GM21360 (cell line): ENCODE measurements around the gene TNNI2.

Source experiments
- ATAC-seq: cut with Tn5 transposase; IDR thresholded peaks from one replicate; pipeline ENCODE4 v1.9.1; 2021; ENCODE audit warnings: mild to moderate bottlenecking, moderate library complexity; ENCODE audit not compliant: unreplicated experiment

Gene TNNI2

DNA sequence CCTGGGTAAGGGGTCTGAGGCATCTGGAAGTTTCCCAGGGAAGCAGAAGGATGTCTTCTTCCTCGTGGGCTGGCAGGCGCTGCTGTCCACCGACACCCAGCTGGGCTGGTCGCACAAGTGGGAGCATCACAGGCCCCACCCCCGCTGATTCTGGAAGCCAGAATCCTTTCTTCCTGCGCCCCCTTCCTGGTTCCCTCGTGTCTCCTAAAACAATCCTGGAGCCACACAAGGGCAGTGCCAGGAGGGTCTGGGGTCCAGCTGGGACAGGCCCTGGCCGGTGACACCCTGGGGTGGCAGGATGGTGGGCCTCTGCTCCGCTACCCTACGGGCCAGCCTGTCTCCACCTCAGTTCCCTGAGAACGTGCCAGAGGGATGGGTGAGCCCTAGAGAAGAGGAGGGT, 18.3 kb downstream of the TNNI2 start:
- no peak for ATAC-seq

DNA sequence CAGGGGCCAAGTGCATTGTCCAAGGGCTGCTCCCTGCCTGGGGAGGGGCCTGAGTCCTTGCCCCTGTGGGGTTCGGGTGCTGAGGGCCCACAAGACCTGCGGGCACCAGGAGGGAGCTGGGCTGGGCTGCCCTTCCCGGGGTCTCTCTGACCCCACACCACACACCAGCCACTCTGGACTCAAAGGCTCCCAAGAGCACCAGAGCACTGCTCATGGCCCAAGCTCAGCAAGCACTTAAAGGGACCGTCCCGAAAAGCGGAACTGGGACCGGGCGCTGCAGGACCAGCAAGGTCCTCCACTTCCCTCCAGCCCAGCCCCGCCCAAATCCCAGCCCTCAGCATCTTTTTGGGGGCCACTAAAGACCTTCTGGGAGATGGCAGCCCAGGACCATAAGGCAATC, 19.4 kb downstream of the TNNI2 start:
- no peak for ATAC-seq

DNA sequence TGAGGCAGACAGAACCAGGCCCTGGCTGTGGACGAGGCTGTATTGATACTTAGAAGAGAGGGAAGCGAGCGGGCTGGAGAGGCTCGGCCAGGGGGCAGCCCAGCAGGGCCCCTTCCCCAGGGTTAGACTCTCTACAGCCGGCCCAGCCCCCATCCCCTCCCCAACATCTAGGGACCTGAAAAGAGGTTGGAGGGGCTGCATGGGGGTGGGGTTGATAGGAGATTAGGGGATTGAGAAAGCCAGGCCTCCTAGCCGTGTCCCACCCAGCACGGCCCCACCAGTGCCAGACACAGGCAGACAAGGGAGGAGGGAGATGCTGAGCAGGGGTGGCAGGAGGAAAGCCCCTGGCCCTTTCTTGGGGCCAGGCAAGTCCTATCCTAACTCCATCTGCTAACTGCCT, 19.8 kb downstream of the TNNI2 start:
- no peak for ATAC-seq

DNA sequence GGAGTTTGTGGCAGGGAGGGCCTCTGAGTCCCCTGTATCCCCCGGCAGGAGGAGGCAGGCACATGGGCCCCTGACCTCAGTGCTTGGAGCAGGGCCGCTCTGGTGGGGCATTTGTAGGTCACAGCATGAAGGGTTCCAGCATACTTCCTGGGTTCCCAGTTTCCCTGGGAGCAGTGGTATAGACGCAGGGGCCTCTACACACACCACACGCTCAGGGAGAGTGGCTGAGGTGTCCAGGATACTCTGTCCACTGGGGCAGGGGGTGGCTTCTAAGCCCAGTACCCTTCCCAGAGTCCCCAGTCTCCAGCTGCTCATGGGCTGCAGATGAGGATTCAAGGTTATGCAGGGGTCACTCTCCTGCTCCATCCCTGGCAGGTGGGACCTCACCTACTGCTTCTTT, 20.2 kb downstream of the TNNI2 start:
- no peak for ATAC-seq

DNA sequence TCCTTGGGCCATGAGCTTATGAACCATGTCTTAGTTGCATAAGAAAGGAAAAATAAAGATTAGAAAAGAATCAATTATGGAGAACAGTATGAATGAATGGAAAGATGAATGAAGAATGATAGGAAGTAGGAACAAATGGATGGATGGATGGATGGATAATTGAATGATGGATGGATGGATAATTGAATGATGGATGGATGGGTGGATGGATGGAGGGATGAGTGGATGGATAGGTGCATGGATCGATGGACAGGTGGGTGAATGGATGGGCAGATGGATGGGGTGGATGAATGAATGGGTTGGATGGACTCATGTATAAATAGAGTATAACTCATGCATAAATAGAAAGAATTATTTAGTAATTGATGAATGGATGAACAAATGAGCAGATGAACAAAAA, 21.3 kb downstream of the TNNI2 start:
- ATAC-seq = no peak

DNA sequence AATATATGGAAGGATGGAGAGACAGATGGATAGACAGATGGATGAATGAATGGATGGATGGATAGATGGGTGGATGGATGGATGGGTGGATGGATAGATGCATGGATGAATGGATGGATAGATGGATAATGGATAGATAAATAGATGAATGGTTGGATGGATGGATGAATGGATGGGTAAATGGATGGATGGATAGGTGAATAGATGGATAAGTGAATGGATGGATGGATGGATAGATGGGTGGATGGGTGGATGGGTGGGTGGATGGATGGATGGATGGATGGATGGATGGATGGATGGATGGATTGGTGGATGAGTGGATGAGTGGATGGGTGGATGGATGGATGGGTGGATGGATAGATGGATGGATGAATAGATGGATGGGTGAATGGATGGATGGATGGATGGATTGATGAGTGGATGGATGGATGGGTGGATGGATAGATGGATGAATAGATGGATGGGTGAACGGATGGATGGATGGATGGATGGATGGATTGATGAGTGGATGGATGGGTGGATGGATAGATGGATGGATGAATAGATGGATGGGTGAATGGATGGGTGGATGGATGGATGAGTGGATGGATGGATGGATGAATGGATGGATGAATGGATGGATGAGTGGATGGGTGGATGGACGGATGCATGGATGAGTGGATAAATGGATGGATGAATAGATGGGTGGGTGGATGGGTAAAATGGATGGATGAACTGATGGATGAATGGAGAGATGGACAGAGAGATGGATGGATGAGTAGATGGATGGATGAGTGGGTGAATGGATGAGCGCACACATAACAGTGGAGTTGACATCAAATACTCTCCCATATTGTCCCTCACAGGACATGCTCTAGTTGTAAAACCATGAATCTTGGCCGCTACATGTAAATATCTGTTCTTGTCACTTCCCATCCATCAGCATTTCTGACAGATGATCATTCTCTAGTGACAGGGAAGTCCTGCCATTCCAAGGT, 22.9 kb downstream of the TNNI2 start:
- ATAC-seq = no peak

DNA sequence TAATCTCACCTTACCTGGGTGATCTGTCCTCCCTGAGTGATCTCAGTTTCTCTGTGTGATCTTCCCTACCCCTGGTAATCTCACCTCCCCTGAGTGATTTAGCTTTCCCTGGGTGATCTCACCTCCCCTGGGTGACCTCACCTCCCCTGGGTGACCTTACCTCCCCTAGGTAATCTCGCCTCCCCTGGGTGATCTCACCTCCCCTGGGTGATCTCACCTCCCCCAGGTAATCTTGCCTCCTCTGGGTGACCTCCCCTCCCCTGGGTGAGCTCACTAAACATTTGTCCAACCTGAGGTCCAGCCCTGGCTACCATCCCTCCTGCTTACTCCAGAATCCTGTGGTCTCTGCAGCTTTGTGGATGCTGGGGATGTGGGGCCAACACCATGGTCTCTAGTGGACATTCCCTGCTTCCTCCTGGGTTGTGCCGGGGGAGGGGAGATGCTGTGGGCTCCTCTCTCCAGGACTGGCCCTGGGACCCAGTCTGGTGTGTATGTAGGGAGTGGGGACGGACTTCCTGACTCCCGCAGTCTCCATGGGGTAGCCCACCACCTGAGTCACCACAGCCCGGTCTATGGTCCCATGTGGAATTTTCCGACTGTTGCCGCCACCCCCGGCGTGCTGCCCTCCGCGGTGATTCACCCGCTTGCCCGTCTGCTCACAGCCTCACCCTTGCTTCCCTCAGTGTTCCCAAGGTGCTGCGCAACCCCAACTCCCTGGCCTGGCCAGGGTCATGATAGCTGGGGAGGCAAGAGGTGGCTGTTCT, 24.0 kb downstream of the TNNI2 start:
- ATAC-seq = no peak

DNA sequence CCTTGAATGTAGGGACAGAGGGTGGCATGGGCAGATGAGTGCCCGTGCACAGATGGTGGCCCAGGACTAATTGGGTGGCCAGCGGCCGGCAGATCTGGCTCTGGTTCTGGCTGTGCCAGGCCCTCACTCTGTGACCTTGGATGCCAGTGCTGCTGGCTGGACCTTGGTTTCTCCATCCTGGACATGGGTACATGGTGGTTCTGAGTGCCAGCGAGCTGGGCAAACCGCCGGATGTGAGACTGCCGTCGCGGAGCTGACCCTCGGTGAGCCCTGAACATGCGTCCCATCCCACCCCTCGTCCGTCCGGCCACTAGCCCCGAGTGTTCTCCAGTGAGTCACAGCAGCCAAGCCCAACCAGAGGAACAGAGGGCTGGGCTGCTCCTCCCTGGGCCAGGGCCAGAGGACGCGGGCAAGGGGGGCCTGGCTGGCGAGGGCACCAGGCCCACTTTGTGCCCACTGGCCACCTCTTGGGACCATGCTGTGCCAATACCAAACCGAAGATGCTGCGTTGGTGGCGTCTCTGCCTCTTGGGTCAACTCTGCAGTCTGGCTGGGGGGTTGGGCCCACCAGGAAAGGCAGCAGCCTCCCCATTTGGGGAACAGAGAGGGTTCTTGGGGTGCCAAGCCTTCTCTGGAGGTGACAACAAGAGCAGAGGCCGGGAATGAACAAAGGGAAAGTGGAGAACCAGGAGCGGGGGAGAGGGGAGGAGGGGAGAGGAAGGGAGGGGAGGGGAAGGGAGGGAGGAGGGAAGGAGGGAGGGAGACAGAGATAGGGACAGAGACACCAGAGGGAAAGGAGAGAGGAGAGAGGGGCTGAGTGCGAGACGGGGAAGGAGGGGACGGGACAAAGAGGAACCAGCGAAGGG, 24.8 kb downstream of the TNNI2 start:
- no peak for ATAC-seq

DNA sequence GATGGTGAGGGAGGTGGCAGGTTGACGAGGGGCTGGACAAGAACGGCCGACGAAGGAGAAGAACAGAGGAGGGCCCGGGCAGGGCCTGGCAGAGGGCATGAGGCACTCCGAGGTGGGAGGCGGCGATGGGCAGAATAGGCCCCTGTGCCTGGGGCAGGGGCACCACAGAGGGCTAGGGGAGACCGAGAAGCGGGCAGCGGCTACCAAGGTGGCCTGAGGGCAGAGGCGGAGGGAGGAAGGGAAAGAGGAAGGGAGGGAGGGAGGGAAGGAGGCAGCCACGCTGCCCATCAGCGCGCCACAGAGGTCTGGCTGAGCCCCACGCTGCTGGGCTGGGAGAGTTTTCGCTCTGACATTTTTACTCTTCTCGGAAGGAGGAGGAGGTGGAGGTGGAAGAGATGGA, 25.4 kb downstream of the TNNI2 start:
- ATAC-seq = no peak

DNA sequence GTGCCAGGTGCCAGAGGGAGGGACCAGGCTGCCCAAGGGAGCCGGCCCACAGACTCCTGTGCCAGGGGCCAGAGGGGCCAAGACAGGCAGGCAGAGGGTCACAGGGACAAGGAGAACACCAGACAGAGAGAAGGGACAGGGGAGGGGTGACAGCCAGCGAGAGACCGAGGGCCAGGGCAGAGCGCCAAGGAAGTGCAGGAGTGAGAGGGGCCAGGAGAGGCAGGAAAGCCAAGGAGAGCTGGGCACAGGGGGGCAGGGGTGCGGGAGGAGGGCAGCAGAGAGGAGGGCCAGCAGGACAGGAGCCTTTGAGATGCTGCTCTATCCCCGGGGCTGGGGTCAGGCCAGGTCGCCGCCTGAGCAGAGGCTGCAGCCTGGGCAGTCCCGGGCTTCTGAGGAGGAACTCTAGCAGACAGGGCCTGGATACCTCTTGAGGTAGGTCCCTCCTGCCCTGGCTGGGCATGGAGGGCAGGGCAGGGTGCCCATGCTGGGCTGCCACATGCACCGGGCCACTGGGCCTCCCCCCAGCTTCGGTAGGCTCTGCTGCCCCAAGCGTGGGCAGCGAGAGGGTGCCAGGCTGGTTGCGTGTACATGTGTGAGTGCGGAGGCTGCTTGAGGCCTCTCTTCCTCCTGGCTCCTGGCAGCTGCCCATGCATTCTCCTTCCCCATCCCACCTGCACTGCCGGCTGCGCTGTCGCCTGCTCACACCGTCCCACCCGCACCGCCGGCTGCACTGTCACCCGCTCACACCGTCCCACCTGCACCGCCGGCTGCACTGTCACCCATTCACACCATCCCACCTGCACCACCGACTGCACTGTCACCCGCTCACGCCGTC, 26.3 kb downstream of the TNNI2 start:
- ATAC-seq = no peak

DNA sequence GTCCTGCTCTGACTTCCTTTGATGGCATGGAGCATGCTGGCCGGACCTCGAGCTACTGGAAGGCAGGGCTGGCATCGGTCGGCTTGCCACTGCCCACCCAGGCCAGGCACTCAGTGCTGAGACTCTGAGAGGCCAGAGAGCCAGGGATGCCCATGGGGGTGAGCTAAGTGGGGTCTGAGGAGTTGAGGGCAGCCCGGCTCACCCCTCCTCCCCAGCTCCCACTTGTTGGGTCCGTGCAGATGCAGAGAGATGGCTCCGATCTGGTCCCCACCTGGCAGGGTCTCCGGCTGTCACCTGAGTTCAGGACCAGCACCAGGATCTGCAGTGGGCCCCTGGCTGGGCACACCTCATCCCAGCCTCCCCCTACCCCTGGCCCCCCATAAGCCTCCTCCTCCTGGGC, 27.4 kb downstream of the TNNI2 start:
- ATAC-seq = no peak

DNA sequence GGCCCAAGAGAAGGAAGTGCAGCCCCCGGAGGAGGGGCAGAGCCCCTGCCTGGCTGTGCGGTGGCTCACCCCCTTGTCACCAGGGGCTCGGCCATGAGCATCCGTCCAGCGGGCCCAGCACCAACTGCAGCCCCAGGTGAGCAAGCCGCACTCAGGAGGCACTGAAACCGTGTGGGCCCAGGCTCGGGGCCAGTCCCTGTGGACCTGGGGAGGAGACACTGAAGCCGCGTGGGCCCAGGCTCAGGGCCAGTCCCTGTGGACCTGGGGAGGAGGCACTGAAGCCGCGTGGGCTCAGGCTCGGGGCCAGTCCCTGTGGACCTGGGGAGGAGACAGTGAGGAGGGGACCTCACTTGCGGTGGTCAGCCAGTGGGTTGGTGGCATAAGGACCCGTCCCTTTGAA, 28.0 kb downstream of the TNNI2 start:
- ATAC-seq = no peak

DNA sequence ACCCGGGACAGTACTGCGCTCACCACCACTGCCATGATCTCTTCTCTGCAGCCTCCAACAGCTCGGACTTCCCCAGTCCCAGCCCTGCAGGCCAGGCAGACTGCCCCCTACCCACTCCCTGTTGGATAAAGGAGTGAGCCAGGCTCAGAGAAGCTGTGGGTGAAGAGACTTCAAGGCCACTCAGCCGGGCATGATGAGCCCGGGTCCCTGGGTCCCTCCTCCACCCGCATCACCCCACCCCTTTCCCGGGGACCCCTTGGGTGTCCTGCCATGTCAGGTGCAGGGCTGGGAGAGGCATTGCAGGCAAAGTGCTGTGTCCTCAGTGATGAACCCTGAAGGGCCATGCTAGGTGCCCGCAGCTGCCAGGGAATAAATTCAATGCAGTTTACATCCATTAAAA, 28.6 kb downstream of the TNNI2 start:
- ATAC-seq = no peak

DNA sequence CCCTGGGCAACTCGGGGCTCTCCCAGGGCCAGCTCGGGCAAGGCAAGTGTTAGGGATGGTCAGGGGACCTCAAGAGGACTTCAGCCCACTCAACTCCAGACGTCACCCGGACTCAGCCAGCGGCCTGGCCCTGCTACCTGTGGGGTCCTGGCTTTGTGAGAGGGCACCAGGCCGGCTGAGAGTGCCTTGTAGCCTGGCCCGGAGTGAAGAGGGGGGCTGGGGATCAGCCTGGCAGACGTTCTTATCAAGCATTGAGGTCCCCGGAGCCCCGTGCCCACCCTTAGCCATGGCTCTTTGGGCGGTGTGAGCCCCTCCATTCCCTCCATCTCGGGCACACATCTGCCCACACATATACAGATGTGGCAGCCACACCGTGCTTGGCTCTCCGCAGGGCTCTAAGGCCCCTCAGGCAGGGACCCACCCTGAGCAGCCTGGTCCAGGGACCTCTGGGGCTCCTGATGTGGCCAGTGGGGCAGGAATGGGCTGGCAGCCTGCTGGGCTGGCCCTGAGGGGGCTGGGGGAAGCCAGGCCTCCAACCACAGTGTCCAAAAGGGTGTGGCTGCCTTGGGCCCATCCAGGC, 29.4 kb downstream of the TNNI2 start:
- no peak for ATAC-seq

DNA sequence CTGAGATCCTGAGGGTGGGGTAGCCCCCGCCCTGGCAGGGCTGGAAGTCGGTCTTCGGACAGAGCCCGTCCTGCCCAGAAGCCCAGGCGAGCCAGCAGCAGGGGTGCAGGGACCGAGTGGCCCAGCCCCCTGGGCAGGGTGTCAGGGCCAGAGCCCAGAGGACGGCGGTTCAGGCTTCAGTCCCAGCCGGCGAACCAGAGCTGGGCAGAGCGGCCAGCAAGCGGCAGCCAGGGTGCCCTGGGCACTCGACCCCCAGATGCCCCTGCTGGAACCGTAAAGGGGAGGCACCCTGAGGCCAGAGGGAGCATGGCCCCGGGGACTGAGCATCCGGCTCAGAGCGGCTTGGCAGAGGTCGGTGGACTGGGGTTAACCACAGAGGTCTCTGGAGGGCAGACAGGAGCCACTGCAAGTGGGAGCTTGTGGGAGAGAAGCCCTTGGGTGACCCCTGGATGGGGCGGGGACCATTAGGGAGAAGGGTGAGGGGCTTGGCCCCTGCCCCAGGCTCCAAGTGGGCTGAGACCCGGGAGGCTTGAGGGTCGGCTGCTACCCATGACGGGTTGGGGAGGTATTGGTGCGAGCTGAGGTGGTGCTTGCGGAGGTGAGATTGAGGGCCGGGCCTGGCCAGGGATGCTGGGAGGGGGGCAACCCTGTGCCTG, 30.0 kb downstream of the TNNI2 start:
- ATAC-seq = no peak

DNA sequence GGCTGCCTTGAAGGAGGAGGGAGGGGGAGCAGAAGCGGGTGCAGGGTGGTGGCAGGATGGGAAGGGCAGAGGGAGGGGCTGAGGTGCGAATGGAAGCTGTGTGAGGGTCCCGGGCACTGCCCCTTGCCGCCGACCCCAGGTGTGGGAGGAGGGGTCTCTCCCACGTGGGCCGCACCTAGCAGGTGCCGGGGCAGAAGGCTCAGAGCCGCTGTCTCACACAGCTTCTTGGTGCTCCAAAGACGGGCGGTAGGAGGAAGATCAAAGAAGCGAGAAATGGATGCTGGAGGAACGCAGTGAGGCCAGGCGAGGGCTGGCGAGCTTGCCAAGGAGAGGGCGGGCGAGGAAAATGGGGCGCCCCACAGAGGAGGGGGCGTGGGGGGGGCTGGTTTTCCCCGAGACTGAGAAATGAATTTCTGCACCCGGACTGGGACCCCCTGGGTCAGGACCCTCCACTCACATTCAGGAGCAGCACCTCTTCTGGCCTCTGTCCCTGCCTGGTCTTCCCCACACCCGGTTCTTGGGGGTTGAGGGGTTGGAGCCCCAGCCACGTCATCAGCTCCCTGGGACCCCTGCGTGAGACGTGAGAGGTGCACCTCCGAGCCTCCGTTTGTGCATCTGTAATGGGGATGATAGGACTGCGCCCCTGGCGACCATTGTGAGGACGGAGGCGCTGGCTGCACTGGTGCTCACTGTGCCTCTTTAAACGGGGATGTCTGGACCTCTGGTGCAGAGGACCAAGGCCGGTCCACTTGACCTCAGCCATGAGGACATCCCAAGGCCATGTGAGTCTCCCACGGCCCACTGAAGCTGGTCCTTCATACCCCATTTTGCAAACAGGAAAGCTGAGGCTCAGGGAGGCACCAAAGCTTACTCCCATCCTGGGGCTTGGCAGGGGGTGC, 30.9 kb downstream of the TNNI2 start:
- no peak for ATAC-seq

DNA sequence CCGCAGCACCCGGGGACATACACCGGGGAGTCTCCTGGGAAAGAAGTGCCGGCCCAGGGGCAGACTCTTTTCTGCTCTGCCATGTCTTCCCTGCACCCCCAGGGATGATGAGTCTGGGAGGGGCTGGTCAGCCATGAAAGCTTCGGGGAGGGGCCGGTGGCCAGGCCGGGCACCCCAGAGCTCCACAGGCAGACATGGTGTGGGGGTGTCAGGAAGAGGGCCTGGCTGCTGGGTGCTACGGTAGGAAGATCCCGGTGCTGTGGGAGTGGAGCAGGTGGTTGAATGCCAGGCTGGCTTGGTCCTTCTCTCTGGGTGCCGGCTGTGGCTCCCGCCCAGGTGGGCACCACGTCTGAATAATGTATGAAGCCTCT, 31.5 kb downstream of the TNNI2 start:
- ATAC-seq = no peak

DNA sequence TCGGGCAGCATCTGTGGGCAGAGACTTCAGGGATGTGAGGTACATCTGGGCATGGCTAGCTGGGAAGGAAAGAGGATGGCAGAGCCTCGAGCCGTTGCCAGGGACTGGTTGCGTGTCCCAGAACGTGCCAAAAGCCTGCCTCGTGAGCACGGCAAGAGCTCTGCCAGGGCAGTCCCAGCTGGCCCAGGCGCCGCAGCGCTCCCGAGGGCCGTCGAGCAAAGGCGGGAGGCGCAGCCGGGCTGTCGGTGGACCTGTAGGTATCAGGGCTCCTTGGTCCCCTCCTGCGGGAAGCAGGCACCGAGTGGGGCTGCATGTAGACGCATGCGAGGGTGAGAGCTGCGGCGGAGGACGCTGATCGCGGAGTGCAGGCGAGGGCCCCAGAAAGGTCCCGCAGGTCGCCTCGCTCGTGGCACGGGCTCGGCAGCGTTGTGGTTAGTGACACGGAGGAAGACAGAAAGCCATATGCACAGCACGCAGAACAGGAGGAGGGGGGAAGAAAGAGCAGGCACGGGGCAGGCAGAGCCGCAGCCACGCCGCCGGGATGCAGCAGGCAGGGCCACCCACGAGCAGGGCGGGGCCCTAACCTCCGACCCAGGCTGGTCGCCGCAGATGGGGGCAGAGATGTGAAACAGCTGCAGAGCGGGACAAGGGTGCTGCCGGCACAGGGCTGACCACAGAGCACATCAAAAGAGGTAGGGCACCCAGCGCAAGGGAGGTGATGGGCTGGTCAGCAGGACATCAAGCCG, 32.1 kb downstream of the TNNI2 start:
- ATAC-seq = no peak
